KMS-11 (cell line): Measurements from ENCODE around the gene RASL12.
"Not testable (repeated sequence)": the region's sequence is repeated elsewhere in the genome, so short reads cannot be mapped to it uniquely, and the experiment has no call there.

Source experiments
- H2AFZ ChIP-seq: fragments of 200-600 bp; sonication (generic); 2 replicates; pipeline ENCODE4 v1.6.1; 2016; ENCODE audit warnings: antibody characterized with exemption, mixed run types, low read depth
- H3K27ac ChIP-seq: fragments of 200-600 bp; sonication (generic); 2 replicates; pipeline ENCODE4 v1.6.1; 2016; ENCODE audit warnings: mild to moderate bottlenecking, mixed run types
- H3K27me3 ChIP-seq: fragments of 200-600 bp; sonication (generic); 2 replicates; pipeline ENCODE4 v1.6.1; 2017; ENCODE audit warnings: mild to moderate bottlenecking, low read depth, mixed run types, moderate library complexity; ENCODE audit not compliant: insufficient read depth
- H3K36me3 ChIP-seq: fragments of 200-600 bp; sonication (generic); 2 replicates; pipeline ENCODE4 v1.6.1; 2017; ENCODE audit warnings: mild to moderate bottlenecking, mixed run types; ENCODE audit not compliant: insufficient read depth
- H3K4me1 ChIP-seq: fragments of 200-600 bp; sonication (generic); 2 replicates; pipeline ENCODE4 v1.6.1; 2016; ENCODE audit warnings: mild to moderate bottlenecking, low read depth, mixed run types; ENCODE audit not compliant: poor library complexity, severe bottlenecking
- H3K4me2 ChIP-seq: fragments of 200-600 bp; sonication (generic); 2 replicates; pipeline ENCODE4 v1.7.0; 2016; ENCODE audit warnings: mild to moderate bottlenecking, mixed run types
- H3K4me3 ChIP-seq: fragments of 200-600 bp; sonication (generic); IDR thresholded peaks from 2 replicates; pipeline ENCODE4 v1.6.1; 2017; ENCODE audit warnings: low read depth, low read length, mixed read lengths; ENCODE audit not compliant: insufficient read depth
- H3K79me2 ChIP-seq: fragments of 200-600 bp; sonication (generic); 2 replicates; pipeline ENCODE4 v1.6.1; 2016; ENCODE audit warnings: low read depth, mixed run types; ENCODE audit not compliant: insufficient read depth
- H3K9ac ChIP-seq: fragments of 200-600 bp; sonication (generic); 2 replicates; pipeline ENCODE4 v1.6.1; 2016; ENCODE audit warnings: mild to moderate bottlenecking, mixed run types
- H4K20me1 ChIP-seq: fragments of 200-600 bp; sonication (generic); 2 replicates; pipeline ENCODE4 v1.6.1; 2016; ENCODE audit warnings: mild to moderate bottlenecking, mixed run types; ENCODE audit not compliant: insufficient read depth
- TF ChIP-seq, protein P1 (sequence below): fragments of 200-600 bp; sonication (generic); conservative IDR thresholded peaks from 2 replicates; pipeline ENCODE4 v1.6.1; 2017; ENCODE audit warnings: low read depth, mild to moderate bottlenecking, antibody characterized with exemption, low read length, moderate library complexity, mixed read lengths

Gene RASL12

GRCh38 chr15:65020419-65020818 is 47.4 kb downstream of the RASL12 start:
- Histone ChIP-seq H3K4me3 (no peak overlapping the region), H3K4me2 (no peak overlapping the region), H3K79me2 (no peaks in the 10 kb centered on the region), H3K36me3 (no peaks in the 10 kb centered on the region; the same call in 1 of the 2 replicates), H4K20me1 (no peaks in the 10 kb centered on the region), H2AFZ (no peak overlapping the region), H3K9ac (no peak overlapping the region), H3K27ac (no peak overlapping the region), H3K27me3 (no peaks in the 10 kb centered on the region), H3K4me1 (no peaks in the 10 kb centered on the region)
- TF ChIP-seq, protein P1, sequence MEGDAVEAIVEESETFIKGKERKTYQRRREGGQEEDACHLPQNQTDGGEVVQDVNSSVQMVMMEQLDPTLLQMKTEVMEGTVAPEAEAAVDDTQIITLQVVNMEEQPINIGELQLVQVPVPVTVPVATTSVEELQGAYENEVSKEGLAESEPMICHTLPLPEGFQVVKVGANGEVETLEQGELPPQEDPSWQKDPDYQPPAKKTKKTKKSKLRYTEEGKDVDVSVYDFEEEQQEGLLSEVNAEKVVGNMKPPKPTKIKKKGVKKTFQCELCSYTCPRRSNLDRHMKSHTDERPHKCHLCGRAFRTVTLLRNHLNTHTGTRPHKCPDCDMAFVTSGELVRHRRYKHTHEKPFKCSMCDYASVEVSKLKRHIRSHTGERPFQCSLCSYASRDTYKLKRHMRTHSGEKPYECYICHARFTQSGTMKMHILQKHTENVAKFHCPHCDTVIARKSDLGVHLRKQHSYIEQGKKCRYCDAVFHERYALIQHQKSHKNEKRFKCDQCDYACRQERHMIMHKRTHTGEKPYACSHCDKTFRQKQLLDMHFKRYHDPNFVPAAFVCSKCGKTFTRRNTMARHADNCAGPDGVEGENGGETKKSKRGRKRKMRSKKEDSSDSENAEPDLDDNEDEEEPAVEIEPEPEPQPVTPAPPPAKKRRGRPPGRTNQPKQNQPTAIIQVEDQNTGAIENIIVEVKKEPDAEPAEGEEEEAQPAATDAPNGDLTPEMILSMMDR, result no peak

GRCh38 chr15:65011198-65011597 is 56.6 kb downstream of the RASL12 start:
- H4K20me1 ChIP-seq, H3K27ac ChIP-seq, H2AFZ ChIP-seq, H3K4me1 ChIP-seq, H3K27me3 ChIP-seq, H3K4me2 ChIP-seq, H3K79me2 ChIP-seq, H3K9ac ChIP-seq, H3K36me3 ChIP-seq, H3K4me3 ChIP-seq: not testable (repeated sequence)

GRCh38 chr15:65008983-65009382 is 58.8 kb downstream of the RASL12 start:
- H3K4me3 ChIP-seq, result no peak overlapping the region
- no peak overlapping the region for H3K9ac ChIP-seq
- TF ChIP-seq, protein P1, result no peak
- no peak overlapping the region for H2AFZ ChIP-seq
- H3K36me3 ChIP-seq, result no peaks in the 10 kb centered on the region
- peaks cover 19% of the 10 kb centered on the region for H3K4me1 ChIP-seq
- H3K27me3 ChIP-seq, result no peaks in the 10 kb centered on the region
- no peak overlapping the region for H3K27ac ChIP-seq
- H3K79me2 ChIP-seq, result no peaks in the 10 kb centered on the region
- H3K4me2 ChIP-seq, result no peak overlapping the region
- no peaks in the 10 kb centered on the region for H4K20me1 ChIP-seq

- Histone ChIP-seq H3K27me3 (no peaks in the 10 kb centered on the region), H3K27ac (no peak overlapping the region), H3K4me3 (no peak overlapping the region), H4K20me1 (no peaks in the 10 kb centered on the region), H3K79me2 (no peaks in the 10 kb centered on the region), H3K4me1 (peaks cover 19% of the 10 kb centered on the region), H3K9ac (no peak overlapping the region), H3K36me3 (no peaks in the 10 kb centered on the region), H3K4me2 (no peak overlapping the region), H2AFZ (no peak overlapping the region)
- TF ChIP-seq, protein P1, result no peak
These were observed 60.9 kb downstream of the RASL12 start for GRCh38 chr15:65006876-65007275.

- Histone ChIP-seq H3K79me2 (no peaks in the 10 kb centered on the region), H4K20me1 (no peaks in the 10 kb centered on the region), H3K27ac (no peak overlapping the region), H3K9ac (no peak overlapping the region), H3K4me1 (peaks cover 19% of the 10 kb centered on the region), H2AFZ (no peak overlapping the region), H3K4me3 (no peak overlapping the region), H3K27me3 (no peaks in the 10 kb centered on the region), H3K4me2 (peak overlapping the region; percentile 5; the same call in 1 of the 2 replicates), H3K36me3 (no peaks in the 10 kb centered on the region)
- TF ChIP-seq, protein P1, result no peak
These were observed 62.8 kb downstream of the RASL12 start for GRCh38 chr15:65004993-65005392.
